Left kidney (tissue), 2 donors: Measurements from ENCODE around the gene PDE4C. TPM values are rescaled to one million over a fixed set of nuclear protein-coding genes. Genes with fewer than 3 reads are reported as not detected.

Experiments used
- DNase-seq: peaks from one replicate; pipeline ENCODE4 v3.0.0-alpha.2; 2013
- polyA plus RNA-seq: library from polyadenylated mRNA; unstranded; fragments of 120-200 nt; gene quantifications from one replicate; pipeline ENCODE4 v1.2.1, GENCODE V29; 2013; ENCODE audit not compliant: insufficient read length

PDE4C gene
- polyA plus RNA-seq, 1 donor = 0.75 TPM

GRCh38 chr19:18198374-18198773, 27.9 kb downstream of the PDE4C start:
- no peak for DNase-seq

GRCh38 chr19:18197941-18198340, 28.3 kb downstream of the PDE4C start:
- no peak for DNase-seq

GRCh38 chr19:18197306-18197705, 28.9 kb downstream of the PDE4C start:
- no peak for DNase-seq

DNA sequence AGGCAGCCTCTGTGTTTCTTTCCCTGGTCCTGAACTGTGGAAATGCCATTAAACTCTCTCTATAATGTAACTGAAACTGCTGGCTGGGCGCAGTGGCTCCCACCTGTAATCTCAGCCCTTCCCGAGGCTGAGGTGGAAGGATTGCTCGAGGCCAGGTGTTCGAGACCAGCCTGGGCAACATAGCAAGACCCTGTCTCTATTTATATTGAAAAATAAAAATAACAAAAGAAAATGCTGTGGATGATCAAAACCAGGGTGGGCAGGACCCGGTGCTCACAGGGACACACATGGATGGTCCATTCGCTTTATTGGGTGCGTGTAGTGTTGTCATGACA, 29.8 kb downstream of the PDE4C start:
- DNase-seq = no peak

DNA sequence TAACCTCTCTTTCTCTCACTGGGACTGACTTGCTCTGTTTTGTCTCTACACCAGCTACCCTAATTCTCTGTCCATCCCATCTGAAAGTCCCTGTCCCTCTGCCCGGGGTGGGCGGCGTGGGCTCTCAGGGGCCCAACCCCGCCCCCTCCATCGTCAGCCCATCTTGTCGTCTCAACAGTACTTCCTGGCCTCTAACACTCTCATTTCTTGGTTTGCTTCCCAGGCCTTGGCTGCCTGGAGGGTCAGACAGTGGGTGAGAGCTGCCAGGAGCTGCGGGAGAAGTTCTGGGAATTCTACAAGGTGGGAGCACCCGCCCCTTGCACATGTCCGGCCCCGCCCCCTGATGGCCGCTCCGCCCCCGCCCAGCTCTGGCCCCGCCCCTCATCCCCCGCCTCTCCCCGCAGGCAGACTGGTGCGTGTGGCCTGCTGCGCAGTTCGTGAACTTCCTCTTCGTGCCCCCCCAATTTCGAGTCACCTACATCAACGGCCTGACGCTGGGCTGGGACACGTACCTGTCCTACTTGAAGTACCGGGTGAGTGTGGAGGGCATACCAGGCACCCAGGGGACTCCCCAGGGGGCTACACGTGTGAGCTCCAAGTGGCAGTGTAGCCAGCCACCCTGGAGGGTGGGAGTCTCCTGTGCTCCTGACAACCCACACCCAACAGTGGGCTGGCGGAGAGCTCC, 31.5 kb downstream of the PDE4C start:
- no peak for DNase-seq

DNA sequence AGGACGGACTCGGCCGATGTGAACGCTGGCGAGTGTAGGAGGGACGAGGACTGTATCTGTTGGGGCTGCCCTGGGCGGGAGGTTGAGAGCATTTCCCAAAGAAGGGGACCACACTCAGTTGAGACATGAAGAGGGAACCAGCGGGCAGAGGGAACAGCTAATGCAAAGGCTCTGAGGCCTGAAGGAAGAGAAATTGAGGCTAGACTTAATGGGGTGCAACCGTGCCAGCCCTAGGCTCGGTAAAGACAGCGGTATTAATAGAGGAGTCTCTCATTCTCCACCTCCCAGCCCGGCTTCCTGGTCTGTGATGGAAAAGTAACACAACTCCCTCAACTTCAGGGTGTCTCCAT, 32.1 kb downstream of the PDE4C start:
- DNase-seq = no peak

- DNase-seq = no peak
These were observed 32.7 kb downstream of the PDE4C start for GRCh38 chr19:18193388-18194180.

DNA sequence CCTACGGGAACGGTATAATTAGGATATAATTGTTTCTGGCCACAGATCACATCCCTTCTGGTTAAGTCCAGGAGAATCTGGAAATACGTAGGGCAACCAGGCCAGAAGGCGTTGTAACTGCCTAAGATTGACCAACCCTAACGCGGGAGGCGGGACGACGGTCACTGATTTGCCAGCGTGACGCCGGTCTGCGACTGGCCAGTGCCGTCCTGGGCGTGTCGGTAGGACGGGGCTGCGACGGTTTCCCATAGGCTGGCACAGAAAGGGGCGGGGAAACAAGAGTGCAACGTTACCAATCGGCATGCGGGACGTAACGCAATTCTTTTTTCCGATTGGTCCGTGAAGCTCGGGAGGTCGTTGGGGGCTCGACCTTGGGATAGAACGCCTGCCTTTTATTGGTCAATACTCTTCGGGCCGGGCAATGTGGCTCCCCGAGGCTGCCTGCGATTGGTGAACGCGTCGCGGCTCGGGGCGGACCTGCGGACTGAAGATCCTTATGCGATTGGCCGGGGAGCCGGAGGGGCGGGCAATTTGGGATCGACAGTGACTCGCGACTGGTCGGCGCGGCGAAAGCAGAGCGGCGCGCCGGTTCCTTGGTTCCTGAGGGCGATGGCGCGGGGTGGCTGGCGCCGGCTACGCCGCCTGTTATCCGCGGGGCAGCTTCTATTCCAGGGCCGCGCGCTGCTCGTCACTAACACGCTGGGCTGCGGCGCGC, 33.4 kb downstream of the PDE4C start, which contains the start of gene MPV17L2:
MPV17L2 (plus strand) TSS at position 546 of the 715 bp plus-strand sequence; CDS start at position 610, 64 bp downstream.
- DNase-seq = peak; percentile 100

DNA sequence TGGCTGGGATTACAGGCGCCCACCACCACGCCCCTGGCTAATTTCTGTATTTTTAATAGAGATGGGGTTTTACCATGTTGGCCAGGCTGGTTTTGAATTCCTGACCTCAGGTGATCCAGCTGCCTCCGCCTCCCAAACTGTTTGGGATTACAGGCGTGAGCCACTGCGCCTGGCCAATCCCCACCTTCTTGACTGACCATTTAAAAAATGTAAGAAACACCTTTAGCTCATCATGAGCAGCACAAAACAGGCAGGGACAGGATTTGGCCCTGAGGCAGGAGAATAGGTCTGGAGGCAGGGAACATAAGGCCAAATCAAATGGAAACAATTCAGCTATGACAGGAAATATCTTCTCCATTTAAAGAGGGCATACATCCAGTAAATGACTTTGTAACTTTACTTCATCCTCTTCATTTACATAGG, 34.6 kb downstream of the PDE4C start:
- no peak for DNase-seq

DNA sequence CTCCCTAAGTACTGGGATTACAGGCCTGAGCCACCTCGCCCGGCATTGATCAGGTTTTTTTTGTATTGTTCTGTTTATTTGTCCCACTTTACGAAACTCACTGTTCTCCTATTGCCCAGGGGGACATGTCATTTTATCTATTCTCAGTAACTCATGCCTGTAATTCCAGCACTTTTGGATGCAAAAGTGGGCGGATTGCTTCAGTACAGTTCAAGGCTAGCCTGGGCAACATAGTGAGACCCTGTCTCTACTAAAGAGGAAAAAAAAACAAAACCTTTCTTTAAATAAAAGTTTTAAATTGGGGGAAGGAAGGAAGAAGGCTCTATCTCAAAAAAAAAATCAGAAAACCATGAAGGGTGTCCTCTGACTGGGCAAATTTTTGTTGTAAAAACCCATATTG, 36.0 kb downstream of the PDE4C start:
- DNase-seq = no peak

DNA sequence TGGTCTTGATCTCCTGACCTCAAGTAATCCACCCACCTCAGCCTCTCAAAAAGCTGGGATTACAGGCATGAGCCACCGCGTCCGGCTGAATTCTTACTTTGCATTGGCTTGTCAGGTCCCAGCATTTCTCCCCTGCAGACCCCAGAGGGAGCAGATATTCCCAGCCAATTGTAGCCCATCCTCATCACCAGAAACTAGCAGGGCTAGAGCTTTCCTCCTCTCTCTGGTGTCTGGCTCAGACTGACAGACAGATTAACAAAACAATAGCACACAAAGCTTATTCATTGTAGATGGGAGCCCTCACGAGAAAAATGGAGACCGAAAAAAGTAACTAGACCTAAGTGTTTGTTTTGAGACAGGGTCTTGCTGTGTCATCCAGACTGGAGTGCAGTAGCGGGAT, 40.7 kb downstream of the PDE4C start:
- DNase-seq = no peak

GRCh38 chr19:18183529-18183928, 42.7 kb downstream of the PDE4C start:
- no peak for DNase-seq

GRCh38 chr19:18179957-18180356, 46.3 kb downstream of the PDE4C start:
- DNase-seq = no peak

DNA sequence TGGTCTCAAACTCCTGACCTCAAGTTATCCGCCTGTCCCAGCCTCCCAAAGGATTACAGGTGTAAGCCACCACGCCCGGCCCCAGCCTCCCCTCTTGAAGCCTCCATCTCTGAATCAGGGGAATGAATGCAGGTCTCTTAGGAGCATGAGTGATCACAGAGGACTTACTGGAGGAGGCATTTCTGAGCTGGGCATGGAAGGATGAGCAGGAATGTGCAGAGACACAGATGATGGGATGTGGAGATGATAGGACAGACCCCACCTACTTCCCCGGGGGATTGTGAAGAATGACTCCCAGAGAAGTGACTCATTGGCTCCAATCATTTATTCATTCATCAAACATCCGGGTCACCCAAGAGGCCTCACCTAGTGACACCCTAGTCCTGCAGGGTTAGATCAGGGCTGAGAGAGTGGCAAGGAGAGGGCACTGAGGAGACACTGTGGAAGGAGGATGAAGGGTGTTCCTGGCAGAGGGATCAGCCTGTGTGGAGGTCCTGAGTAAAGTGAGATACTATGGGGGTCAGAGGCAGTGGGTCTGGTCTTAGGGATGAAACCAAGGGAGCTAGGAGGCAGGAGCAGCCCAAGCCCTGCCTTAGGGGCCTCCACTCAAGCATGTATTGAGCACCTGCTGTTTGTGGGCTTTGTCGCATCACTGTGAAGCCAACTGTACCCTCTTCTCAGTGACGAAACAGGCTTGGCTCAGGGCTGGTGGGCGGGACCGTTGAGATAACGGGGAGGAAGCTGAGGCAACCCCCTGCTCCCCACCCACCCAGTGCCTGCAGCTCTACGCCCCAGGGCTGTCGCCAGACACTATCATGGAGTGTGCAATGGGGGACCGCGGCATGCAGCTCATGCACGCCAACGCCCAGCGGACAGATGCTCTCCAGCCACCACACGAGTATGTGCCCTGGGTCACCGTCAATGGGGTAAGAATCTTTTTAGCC, 49.6 kb downstream of the PDE4C start:
- no peak for DNase-seq

- DNase-seq = no peak
These were observed 51.3 kb downstream of the PDE4C start for GRCh38 chr19:18174983-18175382.

Other genes starting within 250 kb of the PDE4C start
- 2.3 TPM for gene ARRDC2, start 218.3 kb downstream of the PDE4C start, polyA plus RNA-seq
- 0.28 TPM for gene IL12RB1, start 139.5 kb downstream of the PDE4C start, polyA plus RNA-seq
- gene MAST3, start 128.7 kb downstream of the PDE4C start, polyA plus RNA-seq = 6.3 TPM
- gene PIK3R2, start 73.3 kb downstream of the PDE4C start, polyA plus RNA-seq = 27.1 TPM
- 11.3 TPM for gene IFI30, start 52.6 kb downstream of the PDE4C start, polyA plus RNA-seq
- 8.6 TPM for gene MPV17L2, start 33.2 kb downstream of the PDE4C start, polyA plus RNA-seq
- 3.8 TPM for gene RAB3A, start 22.4 kb downstream of the PDE4C start, polyA plus RNA-seq
- gene IQCN, start 48.0 kb upstream of the PDE4C start, polyA plus RNA-seq = 7.2 TPM
- gene JUND, start 55.2 kb upstream of the PDE4C start, polyA plus RNA-seq = 55.1 TPM
- 84.7 TPM for gene LSM4, start 96.6 kb upstream of the PDE4C start, polyA plus RNA-seq
- gene PGPEP1, start 114.2 kb upstream of the PDE4C start, polyA plus RNA-seq = 27.2 TPM
- 4.2 TPM for gene GDF15, start 159.7 kb upstream of the PDE4C start, polyA plus RNA-seq
- gene LRRC25, start 171.2 kb upstream of the PDE4C start, polyA plus RNA-seq = 0.52 TPM
- 57.8 TPM for gene SSBP4, start 193.0 kb upstream of the PDE4C start, polyA plus RNA-seq
- 101 TPM for gene ISYNA1, start 211.7 kb upstream of the PDE4C start, polyA plus RNA-seq